H1 (cell line): ENCODE measurements around the gene OR9G4. TPM values are rescaled to one million over a fixed set of nuclear protein-coding genes. Genes with fewer than 3 reads are reported as not detected.
A peak's percentile ranks its signal among the peaks of the same experiment; 100 is the strongest.

Experiments used
- BACH1 ChIP-seq: IDR thresholded peaks from 2 replicates; pipeline ENCODE4 v1.6.1; 2012; ENCODE audit warnings: low read length, improper control_type of control experiment
- JUND ChIP-seq: IDR thresholded peaks from 2 replicates; pipeline ENCODE4 v1.6.1; 2011; ENCODE audit warnings: mild to moderate bottlenecking, improper control_type of control experiment, low read length
- NRF1 ChIP-seq: IDR thresholded peaks from 2 replicates; pipeline ENCODE4 v1.6.1; 2011; ENCODE audit warnings: mild to moderate bottlenecking, low read depth, low read length, improper control_type of control experiment
- RAD21 ChIP-seq, 2 experiments: IDR thresholded peaks in 1 of 2; conservative IDR thresholded peaks in 1 of 2; 2 replicates each; pipeline ENCODE4 v1.6.1; 2011; ENCODE audit warnings: low read depth in 2 of 2, low read length in 2 of 2, improper control_type of control experiment in 1 of 2, inconsistent platforms in 1 of 2, mild to moderate bottlenecking in 1 of 2, moderate library complexity in 1 of 2
- RXRA ChIP-seq: IDR thresholded peaks from 2 replicates; pipeline ENCODE4 v1.6.1; 2011; ENCODE audit warnings: low read depth, mild to moderate bottlenecking, low read length, moderate library complexity; ENCODE audit not compliant: insufficient read depth
- SP4 ChIP-seq: IDR thresholded peaks from 2 replicates; pipeline ENCODE4 v1.6.1; 2012; ENCODE audit warnings: low read length, inconsistent platforms
- polyA plus RNA-seq, 7 experiments: library from polyadenylated mRNA; depleted of rRNA in 3 of 7; stranded (reverse) in 5 of 7; unstranded in 2 of 7; fragments of >200 nt in 5 of 7; fragments of 200-250 nt in 2 of 7; gene quantifications; 1 replicate in 5 of 7; 2 replicates in 1 of 7; 4 replicates in 1 of 7; pipeline versions ENCODE4 v1.2.1 to v1.2.3, GENCODE V29; 2011 to 2013; ENCODE audit warnings: missing spikeins in 2 of 7, mixed read lengths in 2 of 7
- total RNA-seq: library from RNA; stranded (reverse); fragmentation: NEBNext Ultra II Directional; extraction: Animal tissue kit (Norgen Biotek cat#: 25700); gene quantifications from 2 replicates; pipeline ENCODE4 v1.2.1, GENCODE V29; 2021

The OR9G4 gene
- total and polyA plus RNA-seq, 2 of the 8 experiments (the other 6 are each of a cell fraction or from before 2014, with no cell fraction given), result not detected

DNA sequence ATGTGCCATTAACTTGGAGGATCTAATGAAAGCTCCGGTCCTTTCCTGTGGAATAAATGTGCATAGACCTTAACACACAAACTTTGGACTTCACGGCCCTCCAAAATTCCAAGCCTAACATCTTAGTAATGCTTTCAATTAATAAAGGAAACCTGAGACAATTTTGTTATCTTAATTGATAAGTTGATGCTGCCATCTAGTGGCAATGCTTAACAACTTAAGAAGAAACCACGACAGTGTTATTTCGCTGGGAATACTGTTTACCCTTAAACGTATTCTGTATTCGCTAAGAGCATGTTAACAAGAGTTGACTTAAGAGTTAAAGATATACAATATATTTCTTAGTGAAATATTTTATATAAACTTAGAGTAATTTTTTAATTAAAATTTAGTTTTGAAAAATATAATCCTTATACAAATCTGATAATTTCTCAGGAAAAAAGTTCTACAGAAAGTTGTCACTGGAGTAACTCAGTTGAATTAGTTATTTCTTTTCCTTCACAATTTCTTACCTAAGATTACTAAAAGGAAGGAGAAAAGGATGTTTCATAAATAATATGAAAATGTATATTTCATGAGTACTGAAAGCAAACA, 35.0 kb upstream of the OR9G4 start (continued):
- TF ChIP-seq RXRA (no peak), JUND (no peak), BACH1 (no peak), SP4 (no peak), RAD21 (IDR thresholded peaks at IDR 0.05 in 1 of 2, conservative IDR thresholded peaks at IDR 0.05 in 1 of 2; ENCODE audit: low read depth in 2 of 2, low read length in 2 of 2) (peak; percentile 83 to 84), NRF1 (no peak)
